HepG2 (cell line): ENCODE measurements around the gene FAM210A. TPM values are rescaled to one million over a fixed set of nuclear protein-coding genes. Genes with fewer than 3 reads are reported as not detected.

Experiments used
- CBX2 ChIP-seq, 2 experiments: fragments of 200-600 bp in 1 of 2; sonication (generic); formaldehyde crosslinking in 1 of 2; IDR thresholded peaks; 2 replicates each; pipeline versions ENCODE4 v1.7.0 to v1.8.1; 2018 to 2022; ENCODE audit warnings: low read depth in 2 of 2, low read length in 1 of 2, mild to moderate bottlenecking in 1 of 2, missing genetic modification reagents in 1 of 2
- IKZF5 ChIP-seq: IDR thresholded peaks from 2 replicates; pipeline ENCODE4 v1.6.1; 2018; ENCODE audit warnings: missing genetic modification reagents, mild to moderate bottlenecking, missing compliant biosample characterization
- KLF9 ChIP-seq: IDR thresholded peaks from 2 replicates; pipeline ENCODE4 v1.6.1; 2016; ENCODE audit warnings: low read depth
- MXD1 ChIP-seq: sonication (generic); formaldehyde crosslinking; IDR thresholded peaks from 2 replicates; pipeline ENCODE4 v1.4.0; 2020; ENCODE audit warnings: mild to moderate bottlenecking, missing genetic modification reagents
- PTBP1 ChIP-seq: fragments of 200-400 bp; formaldehyde crosslinking; IDR thresholded peaks from 2 replicates; pipeline ENCODE4 v1.6.1; 2018; ENCODE audit warnings: low read length, low read depth; ENCODE audit not compliant: poor library complexity, severe bottlenecking
- REPIN1 ChIP-seq: sonication (generic); formaldehyde crosslinking; IDR thresholded peaks from 2 replicates; pipeline ENCODE4 v1.8.0; 2022; ENCODE audit warnings: missing genetic modification reagents, low read depth, mild to moderate bottlenecking, borderline replicate concordance
- SMARCC2 ChIP-seq: fragments of 450-650 bp; IDR thresholded peaks from 2 replicates; pipeline ENCODE4 v1.6.1; 2017; ENCODE audit warnings: antibody characterized with exemption, mild to moderate bottlenecking
- SOX6 ChIP-seq, 2 experiments: fragments of 450-650 bp in 1 of 2; sonication (generic) in 1 of 2; formaldehyde crosslinking in 1 of 2; IDR thresholded peaks; 2 replicates each; pipeline versions ENCODE4 v1.4.0 to v1.6.1; 2017 to 2020; ENCODE audit warnings: antibody characterized with exemption in 1 of 2, mild to moderate bottlenecking in 1 of 2, missing genetic modification reagents in 1 of 2
- TBL1XR1 ChIP-seq: fragments of 150-350 bp; IDR thresholded peaks from 2 replicates; pipeline ENCODE4 v1.6.1; 2014; ENCODE audit warnings: borderline replicate concordance, low read length; ENCODE audit not compliant: partially characterized antibody
- TFDP1 ChIP-seq: IDR thresholded peaks from 2 replicates; pipeline ENCODE4 v1.6.1; 2016; ENCODE audit warnings: missing compliant biosample characterization, missing genetic modification reagents, borderline replicate concordance
- ZBTB3 ChIP-seq: sonication (generic); formaldehyde crosslinking; IDR thresholded peaks from 2 replicates; pipeline ENCODE4 v1.4.0; 2020; ENCODE audit warnings: low read depth, mild to moderate bottlenecking, moderate library complexity, missing genetic modification reagents, borderline replicate concordance
- ZBTB37 ChIP-seq: sonication (generic); formaldehyde crosslinking; IDR thresholded peaks from 2 replicates; pipeline ENCODE4 v1.4.0; 2020; ENCODE audit warnings: mild to moderate bottlenecking, missing genetic modification reagents
- ZKSCAN5 ChIP-seq: sonication (generic); formaldehyde crosslinking; IDR thresholded peaks from 2 replicates; pipeline ENCODE4 v1.5.1; 2020; ENCODE audit warnings: mild to moderate bottlenecking, missing genetic modification reagents
- ZNF235 ChIP-seq: sonication (generic); formaldehyde crosslinking; IDR thresholded peaks from 2 replicates; pipeline ENCODE4 v1.8.1; 2023; ENCODE audit warnings: mild to moderate bottlenecking, missing genetic modification reagents, borderline replicate concordance
- ZNF260 ChIP-seq: sonication (generic); formaldehyde crosslinking; IDR thresholded peaks from 2 replicates; pipeline ENCODE4 v1.4.0; 2020; ENCODE audit warnings: missing genetic modification reagents, low read depth, mild to moderate bottlenecking, borderline replicate concordance
- ZNF335 ChIP-seq: sonication (generic); formaldehyde crosslinking; IDR thresholded peaks from 2 replicates; pipeline ENCODE4 v1.4.0; 2020; ENCODE audit warnings: missing genetic modification reagents
- ZNF354B ChIP-seq: sonication (generic); formaldehyde crosslinking; IDR thresholded peaks from 2 replicates; pipeline ENCODE4 v1.8.0; 2022; ENCODE audit warnings: mild to moderate bottlenecking, missing genetic modification reagents
- ZNF367 ChIP-seq: sonication (generic); formaldehyde crosslinking; IDR thresholded peaks from 2 replicates; pipeline ENCODE4 v1.4.0; 2020; ENCODE audit warnings: missing genetic modification reagents, borderline replicate concordance
- ZNF496 ChIP-seq: sonication (generic); formaldehyde crosslinking; IDR thresholded peaks from 2 replicates; pipeline ENCODE4 v1.8.1; 2023; ENCODE audit warnings: mild to moderate bottlenecking, moderate library complexity, missing genetic modification reagents; ENCODE audit not compliant: insufficient replicate concordance
- ZNF503 ChIP-seq: sonication (generic); formaldehyde crosslinking; IDR thresholded peaks from 2 replicates; pipeline ENCODE4 v1.4.0; 2020; ENCODE audit warnings: missing genetic modification reagents
- ZNF552 ChIP-seq: sonication (generic); formaldehyde crosslinking; IDR thresholded peaks from 2 replicates; pipeline ENCODE4 v1.9.0; 2022; ENCODE audit warnings: missing genetic modification reagents, mild to moderate bottlenecking, borderline replicate concordance
- ZNF749 ChIP-seq: sonication (generic); formaldehyde crosslinking; IDR thresholded peaks from 2 replicates; pipeline ENCODE4 v1.8.0; 2022; ENCODE audit warnings: mild to moderate bottlenecking, missing genetic modification reagents, moderate library complexity, borderline replicate concordance
- polyA plus RNA-seq, 8 experiments: library from polyadenylated mRNA; depleted of rRNA in 3 of 8; stranded (reverse) in 7 of 8; unstranded in 1 of 8; fragments of >200 nt; fragmentation: Illumina TruSeq in 4 of 8; extraction: Trizol in 4 of 8; gene quantifications; 2 replicates each; pipeline versions ENCODE4 v1.2.1 to v1.2.3, GENCODE V29; 2011 to 2016; ENCODE audit warnings: low read depth in 4 of 8, missing spikeins in 1 of 8, mixed read lengths in 1 of 8; ENCODE audit not compliant: insufficient read depth in 1 of 8
- total RNA-seq, 5 experiments: library from RNA; depleted of rRNA; stranded (reverse); fragments of >200 nt; fragmentation: Illumina TruSeq; extraction: Trizol; gene quantifications; 2 replicates each; pipeline ENCODE4 v1.2.3, GENCODE V29; 2016; ENCODE audit warnings: low read depth in 1 of 5

The FAM210A gene
- total and polyA plus RNA-seq, 2 of the 13 experiments (the other 11 are each of a cell fraction or from before 2014, with no cell fraction given): 33.2 to 37.5 TPM

- TF ChIP-seq ZNF503 (0 out of 2 replicates have a peak, but pooled peaks have one; percentile 2), ZNF552 (CRISPR knock-in tag) (peak; percentile 82), IKZF5 (CRISPR knock-in tag) (peak; percentile 78), ZNF235 (CRISPR knock-in tag) (0 out of 2 replicates have a peak, but pooled peaks have one; percentile 49), PTBP1 (no peak), REPIN1 (CRISPR knock-in tag) (peak; percentile 93), ZNF749 (peak; percentile 80), ZNF367 (CRISPR knock-in tag) (peak; percentile 31; the same call in 1 of the 2 replicates), ZNF260 (CRISPR knock-in tag) (no peak), ZKSCAN5 (CRISPR knock-in tag) (0 out of 2 replicates have a peak, but pooled peaks have one; percentile 10), SMARCC2 (no peak), ZNF354B (no peak), MXD1 (CRISPR knock-in tag) (peak; percentile 98), CBX2 (IDR thresholded peaks at IDR 0.05; ENCODE audit: low read depth, low read length) (no peak), CBX2 (CRISPR knock-in tag; IDR thresholded peaks at IDR 0.05; ENCODE audit: low read depth) (no peak), TFDP1 (CRISPR knock-in tag) (peak; percentile 94), ZBTB3 (0 out of 2 replicates have a peak, but pooled peaks have one; percentile 30), KLF9 (CRISPR knock-in tag) (no peak; the same call in none of the 2 replicates), ZNF496 (no peak), ZBTB37 (no peak), TBL1XR1 (no peak), SOX6 (IDR thresholded peaks at IDR 0.05) (no peak), SOX6 (CRISPR knock-in tag; IDR thresholded peaks at IDR 0.05) (peak; percentile 68), ZNF335 (CRISPR knock-in tag) (peak; percentile 67; the same call in 1 of the 2 replicates)
Observed at GRCh38 chr18:13726232-13726971, at the start of gene FAM210A, which contains the start of gene RNMT (continued).
